ENCODE measurements around the gene ANK3. TPM values are rescaled to one million over a fixed set of nuclear protein-coding genes. Genes with fewer than 3 reads are reported as not detected.

The ANK3 gene
- total RNA-seq, 1 donor from 2014 or later, result 4.0 TPM

DNA sequence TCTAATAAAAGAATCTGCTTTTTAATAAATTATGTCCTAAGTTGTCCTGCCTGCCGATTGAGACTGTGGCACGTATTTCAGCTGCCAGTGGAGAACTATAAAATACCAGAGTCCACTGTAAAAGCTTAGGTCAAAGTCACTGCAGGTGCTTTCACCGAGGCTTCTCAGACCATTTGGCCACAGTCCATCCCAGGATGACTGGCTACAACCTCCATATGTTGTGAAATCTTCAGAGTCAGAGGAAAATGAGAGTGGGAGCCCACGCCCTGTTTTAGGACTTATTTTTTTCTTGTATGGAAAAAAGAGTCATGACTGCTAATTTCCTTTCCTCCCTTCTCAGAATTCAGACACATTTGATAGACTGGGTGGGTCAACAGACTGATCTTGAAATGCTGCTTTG, 182.9 kb downstream of the ANK3 start:
- H3K27me3 Mint-ChIP-seq, result no peaks in the 10 kb centered on the region
- no peak for DNase-seq
- H3K9me3 Mint-ChIP-seq, result peaks cover 2% of the 10 kb centered on the region
- no peak for ATAC-seq (ENCODE audit: low read depth)
- TF ChIP-seq, protein P1, sequence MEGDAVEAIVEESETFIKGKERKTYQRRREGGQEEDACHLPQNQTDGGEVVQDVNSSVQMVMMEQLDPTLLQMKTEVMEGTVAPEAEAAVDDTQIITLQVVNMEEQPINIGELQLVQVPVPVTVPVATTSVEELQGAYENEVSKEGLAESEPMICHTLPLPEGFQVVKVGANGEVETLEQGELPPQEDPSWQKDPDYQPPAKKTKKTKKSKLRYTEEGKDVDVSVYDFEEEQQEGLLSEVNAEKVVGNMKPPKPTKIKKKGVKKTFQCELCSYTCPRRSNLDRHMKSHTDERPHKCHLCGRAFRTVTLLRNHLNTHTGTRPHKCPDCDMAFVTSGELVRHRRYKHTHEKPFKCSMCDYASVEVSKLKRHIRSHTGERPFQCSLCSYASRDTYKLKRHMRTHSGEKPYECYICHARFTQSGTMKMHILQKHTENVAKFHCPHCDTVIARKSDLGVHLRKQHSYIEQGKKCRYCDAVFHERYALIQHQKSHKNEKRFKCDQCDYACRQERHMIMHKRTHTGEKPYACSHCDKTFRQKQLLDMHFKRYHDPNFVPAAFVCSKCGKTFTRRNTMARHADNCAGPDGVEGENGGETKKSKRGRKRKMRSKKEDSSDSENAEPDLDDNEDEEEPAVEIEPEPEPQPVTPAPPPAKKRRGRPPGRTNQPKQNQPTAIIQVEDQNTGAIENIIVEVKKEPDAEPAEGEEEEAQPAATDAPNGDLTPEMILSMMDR (IDR thresholded peaks at IDR 0.05), result no peak
- H3K36me3 Mint-ChIP-seq (ENCODE audit: low read depth), result peaks cover 3% of the 10 kb centered on the region
- H3K4me1 Mint-ChIP-seq, result peaks cover 28% of the 10 kb centered on the region
- CTCF ChIA-PET, result interaction anchor here (0.9 to 5.3 kb wide), 10 partner anchors 15 to 581 kb away, joined by 3 to 22 read pairs (median 4); no protein-coding TSS in a partner anchor
- no peak overlapping the region for H3K27ac Mint-ChIP-seq
- intact Hi-C loops (cut with micrococcal nuclease), result loop anchor here (5.0 to 10.0 kb wide), 4 partner anchors 131 to 964 kb away; partner anchors contain the start of gene CDK1
- POLR2A ChIA-PET, result no interaction called here
- H3K4me3 Mint-ChIP-seq, result no peak overlapping the region

DNA sequence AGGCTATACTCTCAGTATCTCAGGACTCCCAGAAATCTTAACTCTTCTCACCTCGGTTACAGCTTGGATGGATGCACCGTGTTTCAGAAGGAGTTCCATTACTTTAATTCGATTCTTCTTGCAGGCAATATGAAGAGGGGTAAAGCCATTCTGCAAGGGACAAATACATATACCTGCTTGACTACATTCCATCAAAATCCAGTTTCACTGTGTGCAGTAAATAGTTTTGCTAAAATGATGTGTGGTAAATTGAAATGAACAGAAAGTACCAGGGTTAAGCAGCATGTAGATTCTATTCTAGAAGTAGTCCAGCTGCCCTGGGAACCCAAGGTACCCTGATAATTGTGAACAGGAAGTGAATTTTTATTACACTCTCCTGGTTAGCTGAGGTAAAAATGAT, 183.9 kb downstream of the ANK3 start:
- ChIA-PET CTCF (interaction anchor here (0.9 to 5.3 kb wide), 4 partner anchors 32 to 580 kb away, joined by 3 to 22 read pairs (median 6); no protein-coding TSS in a partner anchor), POLR2A (no interaction called here)
- TF ChIP-seq, protein P1 (IDR thresholded peaks at IDR 0.05), result no peak
- DNase-seq (no peak), ATAC-seq (ENCODE audit: low read depth) (no peak)
- no peaks in the 10 kb centered on the region for H3K9me3 Mint-ChIP-seq
- no peaks in the 10 kb centered on the region for H3K36me3 Mint-ChIP-seq (ENCODE audit: low read depth)
- intact Hi-C loops (cut with micrococcal nuclease), result loop anchor here (5.0 to 10.0 kb wide), 4 partner anchors 132 to 963 kb away; partner anchors contain the start of gene CDK1
- no peak overlapping the region for H3K4me3 Mint-ChIP-seq
- H3K4me1 Mint-ChIP-seq, result peaks cover 22% of the 10 kb centered on the region
- no peaks in the 10 kb centered on the region for H3K27me3 Mint-ChIP-seq
- H3K27ac Mint-ChIP-seq, result no peak overlapping the region

GRCh38 chr10:60203993-60204618, 185.6 kb downstream of the ANK3 start:
- no peaks in the 10 kb centered on the region for H3K27me3 Mint-ChIP-seq
- CTCF ChIA-PET, result interaction anchor here (0.6 to 2.3 kb wide), 27 partner anchors 9 to 578 kb away, joined by 3 to 41 read pairs (median 4); no protein-coding TSS in a partner anchor
- no peak overlapping the region for H3K27ac Mint-ChIP-seq
- no peaks in the 10 kb centered on the region for H3K9me3 Mint-ChIP-seq
- no peak overlapping the region for H3K4me3 Mint-ChIP-seq
- intact Hi-C loops (cut with micrococcal nuclease), result loop anchor here (1.0 to 10.0 kb wide), 7 partner anchors 33 to 578 kb away; partner anchors contain the start of gene CDK1
- POLR2A ChIA-PET, result no interaction called here
- TF ChIP-seq, protein P1 (IDR thresholded peaks at IDR 0.05), result peak; percentile 50
- H3K4me1 Mint-ChIP-seq, result peaks cover 10% of the 10 kb centered on the region
- H3K36me3 Mint-ChIP-seq (ENCODE audit: low read depth), result no peaks in the 10 kb centered on the region
- ATAC-seq (ENCODE audit: low read depth), result peak; percentile 54
- DNase-seq, result no peak

DNA sequence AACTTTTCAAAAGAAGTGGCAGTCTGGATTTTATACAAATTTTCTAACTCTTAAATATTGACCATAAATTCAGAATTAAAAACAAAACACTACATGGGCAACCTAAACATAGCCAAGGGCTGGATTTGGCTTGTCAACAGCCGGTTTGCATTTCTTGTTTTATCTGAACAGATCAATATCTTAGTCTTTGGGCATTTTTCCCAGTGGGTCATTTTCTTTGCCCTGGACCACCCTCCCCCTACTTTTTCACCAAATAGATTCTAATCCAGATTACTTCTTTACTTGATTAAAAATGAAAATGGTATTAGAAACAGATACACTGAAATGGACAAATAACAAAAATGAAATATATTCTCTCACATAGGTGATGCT, 189.0 kb downstream of the ANK3 start:
- no peaks in the 10 kb centered on the region for H3K27me3 Mint-ChIP-seq
- CTCF ChIA-PET, result no interaction called here
- TF ChIP-seq, protein P1 (IDR thresholded peaks at IDR 0.05), result no peak
- POLR2A ChIA-PET, result no interaction called here
- H3K4me1 Mint-ChIP-seq, result peaks cover 2% of the 10 kb centered on the region
- ATAC-seq (ENCODE audit: low read depth) (no peak), DNase-seq (no peak)
- peaks cover 17% of the 10 kb centered on the region for H3K36me3 Mint-ChIP-seq (ENCODE audit: low read depth)
- H3K4me3 Mint-ChIP-seq, result no peak overlapping the region
- no peaks in the 10 kb centered on the region for H3K9me3 Mint-ChIP-seq
- H3K27ac Mint-ChIP-seq, result no peak overlapping the region
- intact Hi-C loops (cut with micrococcal nuclease), result loop anchor here (10.0 kb wide), 2 partner anchors 366 to 574 kb away; partner anchors contain the start of gene CDK1

DNA sequence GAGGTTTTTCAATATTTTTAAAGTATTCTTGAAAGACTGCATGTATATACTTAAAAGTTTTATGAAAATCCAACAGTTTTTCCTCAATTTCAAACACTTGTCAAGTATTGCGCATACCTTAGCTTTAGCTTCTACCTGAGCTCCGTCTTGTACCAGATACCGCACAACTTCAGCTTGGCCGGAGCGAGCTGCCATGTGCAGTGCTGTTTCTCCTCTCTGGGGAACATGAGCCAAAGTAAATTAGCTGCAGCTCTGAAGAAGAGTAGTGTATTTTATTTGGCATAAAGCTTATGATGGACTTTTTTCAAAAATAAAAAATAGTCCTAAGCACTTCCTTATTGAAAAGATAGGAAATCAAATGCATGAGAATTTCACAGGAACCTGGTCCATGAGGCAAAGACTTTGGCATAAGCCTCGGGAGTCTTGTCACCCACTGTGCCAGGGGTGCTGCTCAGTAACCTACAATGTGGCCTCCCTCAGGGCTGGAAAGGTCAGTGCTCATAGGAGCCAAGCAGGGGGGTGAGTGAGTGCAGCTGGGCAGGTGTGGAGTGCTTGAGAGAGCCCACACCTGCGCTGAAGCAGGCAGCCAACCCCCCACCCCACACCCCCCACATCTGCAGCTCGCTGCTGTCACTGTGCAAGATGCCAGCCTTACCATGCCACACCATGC, 189.5 kb downstream of the ANK3 start:
- ATAC-seq (ENCODE audit: low read depth) (no peak), DNase-seq (no peak)
- Mint-ChIP-seq H3K36me3 (ENCODE audit: low read depth) (peaks cover 19% of the 10 kb centered on the region), H3K4me1 (no peaks in the 10 kb centered on the region), H3K4me3 (no peak overlapping the region), H3K27ac (no peak overlapping the region), H3K9me3 (no peaks in the 10 kb centered on the region), H3K27me3 (no peaks in the 10 kb centered on the region)
- TF ChIP-seq, protein P1 (IDR thresholded peaks at IDR 0.05), result no peak
- ChIA-PET POLR2A (no interaction called here), CTCF (no interaction called here)
- intact Hi-C loops (cut with micrococcal nuclease), result loop anchor here (10.0 kb wide), 2 partner anchors 365 to 575 kb away; partner anchors contain the start of gene CDK1

All from activated B cell treated with CpG ODN at 0.5 μM for 24 hours (primary cell).